Smooth muscle cell (in vitro differentiated cells): ENCODE measurements around the gene HPS3. TPM values are rescaled to one million over a fixed set of nuclear protein-coding genes. Genes with fewer than 3 reads are reported as not detected.

Source experiments
- DNase-seq: peaks from one replicate; lab custom pipeline; 2025; ENCODE audit not compliant: unreplicated experiment; lab: John Stamatoyannopoulos, UW
- H2AFZ ChIP-seq: fragments of 200-600 bp; sonication (generic); 2 replicates; pipeline ENCODE4 v1.6.0; 2016; ENCODE audit warnings: antibody characterized with exemption, low read depth, mild to moderate bottlenecking
- H3F3A ChIP-seq: fragments of 200-600 bp; sonication (generic); 2 replicates; pipeline ENCODE4 v1.6.0; 2017; ENCODE audit warnings: antibody characterized with exemption, low read depth
- H3K27ac ChIP-seq: fragments of 200-600 bp; sonication (generic); 2 replicates; pipeline ENCODE4 v1.5.1; 2016; ENCODE audit warnings: low read depth, mild to moderate bottlenecking
- H3K27me3 ChIP-seq: fragments of 200-600 bp; sonication (generic); 2 replicates; pipeline ENCODE4 v1.6.1; 2016; ENCODE audit warnings: low read depth, mild to moderate bottlenecking
- H3K36me3 ChIP-seq: fragments of 200-600 bp; sonication (generic); 2 replicates; pipeline ENCODE4 v1.5.1; 2016; ENCODE audit warnings: low read depth
- H3K4me1 ChIP-seq: fragments of 200-600 bp; sonication (generic); 2 replicates; pipeline ENCODE4 v1.5.1; 2016; ENCODE audit warnings: low read depth
- H3K4me2 ChIP-seq: fragments of 200-600 bp; sonication (generic); 2 replicates; pipeline ENCODE4 v1.6.0; 2016; ENCODE audit warnings: mild to moderate bottlenecking
- H3K4me3 ChIP-seq: fragments of 200-600 bp; sonication (generic); 2 replicates; pipeline ENCODE4 v1.5.1; 2016; ENCODE audit warnings: mild to moderate bottlenecking
- H3K79me2 ChIP-seq: fragments of 200-600 bp; sonication (generic); 2 replicates; pipeline ENCODE4 v1.6.0; 2016; ENCODE audit warnings: low read depth, mild to moderate bottlenecking
- H3K9ac ChIP-seq: fragments of 200-600 bp; sonication (generic); 2 replicates; pipeline ENCODE4 v1.6.0; 2016; ENCODE audit warnings: low read depth
- H3K9me3 ChIP-seq: fragments of 200-600 bp; sonication (generic); replicated peaks from 2 replicates; pipeline ENCODE4 v1.5.1; 2016; ENCODE audit warnings: low read depth
- H4K20me1 ChIP-seq: fragments of 200-600 bp; sonication (generic); 2 replicates; pipeline ENCODE4 v1.6.0; 2016; ENCODE audit warnings: low read depth
- CTCF ChIP-seq: fragments of 200-600 bp; sonication (generic); IDR thresholded peaks from 2 replicates; pipeline ENCODE4 v1.5.1; 2017; ENCODE audit warnings: borderline replicate concordance, mild to moderate bottlenecking, antibody characterized with exemption; ENCODE audit not compliant: insufficient read depth, poor library complexity, severe bottlenecking
- WGBS: methylation state at CpG from one replicate; pipeline ENCODE4 v1.1.7; 2016; ENCODE audit warnings: low lambda C conversion rate; 5-methylcytosine and 5-hydroxymethylcytosine counted together
- polyA plus RNA-seq: library from polyadenylated mRNA; unstranded; fragments of >200 nt; fragmentation: Nextera tagmentation; extraction: Ambion mirVana; gene quantifications from 2 replicates; pipeline ENCODE4 v1.2.1, GENCODE V29; 2016
- total RNA-seq: library from RNA; depleted of rRNA; stranded (reverse); fragments of >200 nt; gene quantifications from 2 replicates; pipeline ENCODE4 v1.2.3, GENCODE V29; 2014

Gene HPS3
- total and polyA plus RNA-seq, 2 experiments from 2014 or later, result 12.3 to 25.4 TPM

- Histone ChIP-seq H3F3A (no peaks in the 10 kb centered on the region), H3K9me3 (no peaks in the 10 kb centered on the region)
- no peak for TF ChIP-seq CTCF
These were observed 32.6 kb downstream of the HPS3 start for GRCh38 chr3:149162007-149162406.

GRCh38 chr3:149163066-149163465 lies 33.6 kb downstream of the HPS3 start:
- Histone ChIP-seq H3K4me1 (no peaks in the 10 kb centered on the region), H3K79me2 (no peaks in the 10 kb centered on the region), H3K27ac (no peak overlapping the region), H4K20me1 (no peaks in the 10 kb centered on the region), H3K4me2 (no peak overlapping the region), H3K27me3 (no peaks in the 10 kb centered on the region), H3F3A (no peaks in the 10 kb centered on the region), H3K36me3 (peaks cover 10% of the 10 kb centered on the region), H3K4me3 (no peak overlapping the region), H2AFZ (no peak overlapping the region), H3K9ac (no peak overlapping the region), H3K9me3 (no peaks in the 10 kb centered on the region)
- 86% methylated on average over 1 of the region's 1 CpG for WGBS
- DNase-seq, result no peak
- TF ChIP-seq CTCF, result no peak

More at GRCh38 chr3:149162007-149162406, 32.6 kb downstream of the HPS3 start:
- no peak overlapping the region for H3K27ac ChIP-seq
- no peak for DNase-seq
- no peaks in the 10 kb centered on the region for H3K4me1 ChIP-seq
- no peak overlapping the region for H2AFZ ChIP-seq
- H3K9ac ChIP-seq, result no peak overlapping the region
- no peaks in the 10 kb centered on the region for H4K20me1 ChIP-seq
- H3K27me3 ChIP-seq, result no peaks in the 10 kb centered on the region
- 89% methylated on average over 2 of the region's 2 CpGs for WGBS
- H3K36me3 ChIP-seq, result peaks cover 4% of the 10 kb centered on the region
- no peak overlapping the region for H3K4me3 ChIP-seq
- no peaks in the 10 kb centered on the region for H3K79me2 ChIP-seq
- no peak overlapping the region for H3K4me2 ChIP-seq

- Histone ChIP-seq H3K4me3 (no peak overlapping the region), H3K9ac (no peak overlapping the region), H3K4me2 (no peak overlapping the region), H2AFZ (no peak overlapping the region), H3F3A (no peaks in the 10 kb centered on the region), H3K27me3 (no peaks in the 10 kb centered on the region), H3K36me3 (peaks cover 12% of the 10 kb centered on the region), H3K79me2 (no peaks in the 10 kb centered on the region), H3K27ac (no peak overlapping the region), H3K9me3 (no peaks in the 10 kb centered on the region), H4K20me1 (no peaks in the 10 kb centered on the region), H3K4me1 (no peaks in the 10 kb centered on the region)
- TF ChIP-seq CTCF, result no peak
- DNase-seq, result no peak
- 91% methylated on average over 2 of the region's 2 CpGs for WGBS
These were observed 38.5 kb downstream of the HPS3 start for GRCh38 chr3:149167898-149168297.

GRCh38 chr3:149170672-149171071 lies 41.2 kb downstream of the HPS3 start:
- Histone ChIP-seq H3K4me2 (no peak overlapping the region), H3K9ac (no peak overlapping the region), H3K4me1 (peaks cover 7% of the 10 kb centered on the region), H3K36me3 (peaks cover 16% of the 10 kb centered on the region), H3K79me2 (no peaks in the 10 kb centered on the region), H2AFZ (no peak overlapping the region), H4K20me1 (no peaks in the 10 kb centered on the region), H3F3A (no peaks in the 10 kb centered on the region), H3K27me3 (no peaks in the 10 kb centered on the region), H3K27ac (no peak overlapping the region), H3K4me3 (no peak overlapping the region), H3K9me3 (no peaks in the 10 kb centered on the region)
- 98% methylated on average over 7 of the region's 7 CpGs for WGBS
- no peak for TF ChIP-seq CTCF
- DNase-seq, result no peak
